ENCODE results near the gene KITLG.
A peak's percentile ranks its signal among the peaks of the same experiment; 100 is the strongest.
"Not testable (repeated sequence)": the region's sequence is repeated elsewhere in the genome, so short reads cannot be mapped to it uniquely, and the experiment has no call there.

Gene KITLG, protein sequence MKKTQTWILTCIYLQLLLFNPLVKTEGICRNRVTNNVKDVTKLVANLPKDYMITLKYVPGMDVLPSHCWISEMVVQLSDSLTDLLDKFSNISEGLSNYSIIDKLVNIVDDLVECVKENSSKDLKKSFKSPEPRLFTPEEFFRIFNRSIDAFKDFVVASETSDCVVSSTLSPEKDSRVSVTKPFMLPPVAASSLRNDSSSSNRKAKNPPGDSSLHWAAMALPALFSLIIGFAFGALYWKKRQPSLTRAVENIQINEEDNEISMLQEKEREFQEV

DNA sequence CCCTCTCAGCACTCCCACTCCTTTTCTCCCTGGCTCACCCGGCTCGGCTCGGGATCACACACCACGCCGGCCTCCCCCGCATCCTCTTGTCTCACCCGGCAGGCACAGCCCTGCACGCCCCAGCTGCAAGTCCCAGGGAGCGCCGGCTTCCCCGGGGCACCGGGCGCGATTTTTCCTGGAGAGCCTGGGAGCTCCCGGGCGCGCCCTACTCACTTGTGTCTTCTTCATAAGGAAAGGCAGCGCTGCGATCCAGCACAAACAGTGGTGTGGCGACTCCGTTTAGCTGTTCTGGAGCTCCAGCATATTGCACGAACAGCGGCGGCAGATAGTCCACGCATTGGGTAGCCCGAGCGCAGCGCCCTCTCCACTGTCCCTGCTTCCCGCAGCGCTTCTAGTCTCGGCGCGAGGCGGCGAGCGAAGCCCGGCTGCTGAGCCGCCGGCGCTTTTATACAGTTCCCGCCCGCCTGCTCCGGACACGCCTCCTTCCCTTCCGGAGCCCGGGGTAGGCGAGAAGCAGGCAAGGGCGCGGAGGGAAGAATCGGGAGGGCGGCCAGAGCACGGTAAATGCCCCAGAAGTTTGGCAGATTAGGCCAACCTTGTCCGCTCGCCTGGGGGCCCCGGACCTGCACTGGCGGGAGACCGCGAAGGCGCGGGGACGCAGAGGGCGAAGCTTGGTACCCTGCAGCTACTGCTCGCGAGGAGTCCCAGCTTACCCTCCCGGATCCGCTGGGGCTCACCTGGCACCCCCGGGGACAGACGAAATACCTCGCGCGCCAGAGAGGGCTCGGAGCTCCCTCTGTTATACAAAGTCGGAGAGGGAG lies at the start of gene KITLG:
Gene KITLG, minus strand, starts transcription at position 421 of the 821 bp plus-strand sequence. Its CDS starts 193 bp downstream, at position 228.
- peak in 1 of 2 donors; percentile 3 for DNase-seq

DNA sequence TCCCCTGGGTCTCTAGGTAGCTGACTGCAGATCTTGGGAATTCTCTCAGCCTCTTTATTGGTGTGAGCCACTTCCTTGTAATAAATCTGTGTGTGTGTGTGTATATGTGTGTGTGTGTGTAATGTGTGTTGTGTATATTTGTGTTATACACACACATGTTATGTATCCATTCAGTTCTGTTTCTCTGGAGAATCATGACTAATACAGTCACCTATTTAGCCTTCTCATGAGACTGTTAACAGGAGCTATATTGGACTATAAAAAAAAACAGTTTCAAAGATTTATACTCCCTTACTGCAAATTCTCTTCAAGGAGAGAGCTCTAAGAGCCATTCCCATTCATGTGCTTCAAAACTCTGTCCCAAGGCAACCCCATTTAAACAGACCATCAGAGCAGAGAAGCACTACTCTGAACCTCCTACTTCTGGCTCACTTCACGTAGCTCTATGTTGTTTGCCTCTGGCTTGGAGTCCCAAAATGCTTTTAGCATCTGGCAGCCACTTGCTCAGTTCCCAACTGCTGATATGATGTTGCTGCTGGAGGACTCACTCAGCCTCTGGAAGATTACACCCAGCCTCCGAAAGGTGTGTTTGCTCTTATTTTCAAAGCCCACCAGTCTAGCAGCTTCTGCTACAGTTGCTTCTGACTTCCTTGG lies 48.7 kb upstream of the KITLG start:
- no peak for DNase-seq

DNA sequence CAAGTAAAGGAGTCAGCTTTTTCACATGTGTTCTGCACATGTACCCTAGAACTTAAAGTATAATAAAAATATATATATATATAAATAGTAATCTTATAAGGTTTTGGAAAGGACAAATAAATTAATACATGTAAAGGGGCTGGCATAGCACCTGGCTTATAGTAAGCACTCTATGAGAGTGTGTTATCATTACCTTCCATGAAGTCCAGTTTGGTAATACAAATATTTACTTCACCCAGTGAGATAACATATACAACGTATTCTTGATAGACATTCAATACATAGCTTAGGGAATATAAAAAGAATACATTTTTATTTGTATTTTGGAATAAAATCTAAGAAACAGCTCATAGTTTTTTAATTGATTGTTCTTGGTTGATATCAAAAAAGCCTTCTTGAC lies 47.8 kb upstream of the KITLG start:
- not testable (repeated sequence) for DNase-seq

DNA sequence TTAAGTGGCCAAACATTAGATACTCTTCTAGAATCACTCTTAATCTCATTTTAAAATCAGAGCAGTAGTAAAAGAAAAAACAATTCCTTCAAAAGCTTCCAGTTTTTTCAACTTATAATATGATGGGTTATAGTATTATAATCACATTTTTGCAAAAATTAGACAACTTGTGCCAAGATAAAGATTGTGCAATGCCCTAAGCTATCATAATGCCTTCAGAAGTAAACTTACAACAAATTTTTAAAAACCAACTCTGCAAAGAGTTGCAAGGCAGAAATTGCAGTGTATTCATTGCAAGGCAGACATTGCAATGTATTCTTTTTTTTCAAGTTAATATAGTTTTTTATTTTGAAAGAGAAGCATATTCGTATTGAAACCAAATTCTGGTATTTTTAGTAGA lies 47.2 kb upstream of the KITLG start:
- no peak for DNase-seq

DNA sequence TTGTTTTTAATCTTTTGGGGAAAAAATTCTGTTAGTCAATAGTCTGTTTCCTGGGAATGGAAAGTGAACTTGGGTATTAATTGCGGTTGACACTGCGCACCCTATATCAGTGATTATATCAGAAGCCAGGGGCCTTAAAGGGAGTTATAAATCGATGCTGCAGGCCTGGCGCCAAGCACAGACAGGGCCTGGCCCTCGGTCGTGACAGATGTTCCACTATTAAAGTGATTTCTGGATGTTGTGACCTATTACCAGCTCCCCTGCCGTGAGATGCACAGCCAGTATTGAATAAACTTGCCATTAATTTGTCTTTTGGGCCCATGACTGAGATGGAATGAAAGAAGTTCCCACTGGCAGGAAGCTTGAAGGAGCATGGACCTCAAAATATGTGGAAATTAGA lies 45.1 kb upstream of the KITLG start:
- no peak for DNase-seq

DNA sequence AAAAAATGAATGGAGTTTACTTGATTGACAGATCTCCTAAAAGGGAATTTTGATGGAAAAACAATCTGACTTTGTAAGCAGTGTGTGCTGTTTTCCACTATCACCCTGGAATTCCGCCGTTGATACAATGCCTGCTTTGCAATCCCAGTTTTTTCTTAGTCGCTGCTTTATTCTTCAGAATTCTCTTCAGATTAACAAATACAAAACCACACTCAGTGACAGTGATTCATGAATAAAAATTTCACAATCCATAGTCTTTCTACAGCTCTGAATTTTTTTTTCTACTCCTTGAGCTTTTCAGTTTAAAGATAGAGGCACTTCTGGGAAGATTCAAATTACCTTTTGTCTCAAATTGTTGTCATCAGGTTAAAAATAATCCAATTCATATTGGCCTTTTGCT lies 44.6 kb upstream of the KITLG start:
- no peak for DNase-seq

DNA sequence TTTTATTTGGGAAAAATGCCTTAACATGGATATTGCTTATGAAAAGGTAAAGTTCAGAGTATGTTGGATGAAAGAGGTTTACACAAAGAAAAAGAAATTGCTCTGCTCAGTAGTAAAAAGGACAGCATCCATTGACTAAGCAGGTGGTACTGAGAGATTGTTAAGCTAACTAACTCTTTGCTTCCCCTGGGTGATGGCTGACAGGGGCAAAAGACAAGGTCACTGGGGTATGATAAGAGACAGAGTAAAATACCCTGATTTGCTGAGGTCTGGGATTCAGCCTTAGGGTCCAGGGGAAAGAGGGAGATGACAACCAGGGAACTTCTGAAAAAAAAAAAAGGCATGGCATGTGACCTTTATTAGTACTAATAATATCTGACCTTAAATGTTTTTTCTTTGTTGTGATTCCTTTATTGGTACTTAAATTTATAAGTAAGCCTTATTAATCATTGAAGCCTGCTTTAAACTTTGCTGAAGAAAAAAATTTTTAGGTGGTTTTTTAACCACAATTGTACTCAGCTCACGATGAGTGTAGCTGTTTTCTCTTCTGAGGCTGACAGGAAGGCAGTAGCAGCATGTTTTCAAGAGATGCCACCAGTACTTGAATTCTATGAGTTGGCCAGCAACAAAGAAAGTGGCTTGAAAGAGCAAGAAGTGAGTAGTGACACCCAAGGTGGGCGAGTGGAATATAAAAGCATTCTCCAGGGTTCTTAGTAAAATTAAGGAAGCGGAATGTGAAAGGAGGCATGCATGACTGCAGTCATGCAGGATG lies 43.7 kb upstream of the KITLG start:
- DNase-seq = no peak

DNA sequence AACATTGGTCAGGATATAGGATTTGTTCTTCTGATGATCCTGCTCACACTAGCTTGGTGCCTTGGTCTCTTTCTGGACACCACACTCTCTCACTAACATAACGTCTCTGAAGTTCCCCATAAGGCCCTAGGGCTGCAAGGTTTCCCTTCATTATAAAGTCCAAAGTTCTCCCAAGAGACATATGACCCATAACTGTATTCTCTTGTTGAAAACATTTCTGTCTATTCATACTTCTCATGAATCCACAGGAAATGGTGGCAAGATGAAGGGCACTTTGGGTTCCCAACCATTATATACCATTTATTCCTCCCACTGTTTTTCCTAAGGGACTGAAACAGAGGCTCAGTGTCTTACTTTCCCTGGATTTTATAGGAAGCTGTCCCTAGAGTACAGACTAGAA lies 37.1 kb upstream of the KITLG start:
- DNase-seq = no peak

DNA sequence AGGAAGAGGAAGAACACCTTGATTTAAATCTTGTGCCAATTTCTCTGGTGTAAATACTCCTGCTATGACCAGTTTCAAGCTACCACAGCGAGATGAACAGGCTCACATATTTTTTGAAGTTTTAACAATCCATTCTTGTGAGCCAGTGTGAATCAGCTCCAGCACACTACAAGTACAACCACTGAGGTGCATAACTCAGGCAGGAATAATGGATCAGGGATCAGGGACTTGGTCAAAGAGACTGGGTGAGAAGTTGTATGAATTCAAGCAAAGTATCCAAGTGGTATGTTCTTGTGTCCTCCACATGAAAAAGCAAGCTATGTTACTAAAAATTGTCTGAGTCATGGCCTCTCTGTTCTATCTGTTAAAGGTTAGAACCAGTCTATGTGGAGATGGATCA lies 35.2 kb upstream of the KITLG start:
- no peak for DNase-seq

DNA sequence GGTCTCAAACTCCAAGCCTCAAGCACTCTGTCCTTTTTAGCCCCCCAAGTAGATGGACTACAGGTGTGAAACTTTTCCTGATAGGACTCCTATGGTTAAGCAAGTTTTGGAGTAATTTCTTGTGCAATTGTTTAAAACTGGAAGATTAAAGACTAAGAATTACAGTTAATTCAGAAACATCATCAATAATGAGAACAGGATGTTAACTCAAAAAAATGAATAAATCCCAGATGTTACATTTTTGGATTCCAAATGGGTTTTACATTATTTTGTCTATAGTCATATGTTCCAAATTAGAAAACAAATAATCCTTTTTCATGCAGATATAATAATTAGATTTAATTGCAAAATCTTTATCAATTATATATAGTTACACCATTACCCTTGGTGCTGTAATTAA lies 24.4 kb upstream of the KITLG start:
- no peak for DNase-seq

DNA sequence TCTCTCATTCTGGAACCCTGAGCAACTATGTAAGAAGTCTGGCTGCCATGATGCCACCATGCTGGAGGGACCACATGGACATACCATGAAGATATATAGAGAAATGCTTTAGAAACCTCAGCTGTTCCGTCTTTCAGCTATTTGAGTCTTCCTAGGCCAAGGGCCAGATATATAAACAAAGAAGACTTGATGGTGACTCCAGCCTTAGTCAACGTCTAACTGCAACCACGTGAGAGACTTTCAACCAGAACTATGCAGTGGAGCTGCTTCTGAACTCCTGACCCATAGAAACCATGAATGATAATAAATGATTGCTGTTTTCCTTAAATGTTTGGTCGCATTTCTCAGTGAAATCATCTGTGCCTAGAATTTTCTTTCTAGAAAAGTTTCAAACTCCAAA lies 20.0 kb upstream of the KITLG start:
- no peak for DNase-seq

DNA sequence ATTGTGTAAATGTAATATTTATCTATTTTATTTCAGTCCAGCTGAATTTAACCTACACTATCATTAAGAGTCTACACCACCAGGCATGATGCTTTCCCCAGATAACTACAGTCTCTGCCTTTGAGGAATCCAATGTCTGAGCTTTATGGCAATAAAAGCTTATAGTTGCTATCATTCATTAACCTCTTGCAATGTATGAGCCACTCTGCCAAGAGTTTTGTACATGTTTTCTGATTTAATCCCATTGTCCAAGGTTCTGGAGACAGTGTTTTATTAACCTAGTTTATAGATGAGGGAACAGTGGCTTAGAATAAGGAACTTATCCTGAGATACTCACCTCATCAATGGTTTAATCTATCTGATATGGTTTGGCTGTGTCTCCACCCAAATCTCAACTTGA lies 17.1 kb upstream of the KITLG start:
- DNase-seq = no peak

DNA sequence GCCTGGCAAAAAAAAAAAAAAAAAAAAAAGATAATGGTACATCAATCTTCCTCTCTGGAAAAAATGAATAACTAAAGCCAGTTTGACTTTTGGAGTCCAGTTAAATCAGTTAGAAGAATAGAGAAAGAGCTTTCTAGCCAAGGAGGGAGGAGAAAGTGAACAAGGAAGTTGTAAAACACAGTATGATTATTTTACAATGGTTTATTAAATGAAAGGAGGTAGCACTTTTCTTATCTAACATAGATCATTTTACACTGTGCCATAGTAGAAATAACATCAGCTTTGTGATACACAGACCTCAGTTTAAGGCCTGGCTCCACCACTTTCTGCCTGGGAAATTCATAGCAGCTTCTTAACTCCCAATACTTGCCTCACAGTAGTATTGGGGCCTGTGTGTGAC lies 15.4 kb upstream of the KITLG start:
- no peak for DNase-seq

DNA sequence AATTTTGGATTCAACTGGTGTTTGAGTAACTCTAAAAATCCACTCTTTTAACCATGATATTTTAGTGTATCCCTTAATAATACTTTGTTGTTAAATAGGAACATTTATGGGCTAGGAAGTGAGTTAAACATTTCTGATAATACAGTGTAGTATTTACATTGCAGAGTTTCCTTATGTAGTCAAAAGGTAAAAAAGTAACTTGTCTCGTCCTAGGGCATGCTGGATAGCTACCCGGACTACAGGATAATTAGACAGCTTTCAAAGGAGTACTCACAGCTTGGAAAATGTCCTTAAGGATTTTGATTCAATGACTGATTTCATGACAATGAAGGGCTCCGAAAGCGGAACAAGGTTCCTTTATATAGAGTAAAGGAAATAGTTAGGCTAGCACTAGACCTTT lies 14.5 kb upstream of the KITLG start:
- no peak for DNase-seq

DNA sequence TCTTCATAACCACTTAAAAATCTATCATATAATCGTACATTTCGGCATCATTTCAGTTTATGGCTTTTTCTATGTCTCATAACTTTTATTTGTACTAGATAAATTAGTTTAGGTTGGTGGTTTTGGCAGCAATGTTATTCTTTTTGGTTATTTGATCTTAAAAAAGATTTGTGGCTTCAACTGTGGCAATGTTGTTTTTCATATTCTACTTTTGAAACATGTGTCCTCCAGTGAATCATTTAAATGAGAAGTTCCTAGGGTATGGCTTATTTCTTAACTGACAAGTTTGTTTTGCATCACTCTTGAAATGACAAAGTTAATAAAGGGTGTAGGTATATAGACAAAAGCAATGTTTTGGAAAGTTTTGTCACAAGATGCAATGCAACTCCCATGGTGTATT lies 11.1 kb upstream of the KITLG start:
- DNase-seq = no peak

DNA sequence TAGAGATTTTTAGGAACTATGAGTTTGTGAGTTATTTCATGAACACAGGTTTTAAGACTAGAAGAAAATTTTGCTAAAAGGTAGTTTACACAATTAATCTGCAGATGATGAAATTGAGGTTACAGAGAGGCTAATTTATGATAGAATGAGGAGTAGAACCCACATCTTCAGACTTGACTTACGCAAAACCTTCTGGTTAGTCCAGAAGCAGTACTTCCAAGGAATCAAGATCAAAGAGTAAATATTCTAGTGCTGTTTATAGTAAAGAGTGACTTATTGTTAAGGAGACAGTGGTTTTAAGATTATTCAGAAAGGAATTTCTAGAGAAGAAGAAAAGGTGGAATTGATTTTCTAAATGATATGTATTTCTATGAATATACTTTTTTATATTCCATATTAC lies 10.6 kb upstream of the KITLG start:
- no peak for DNase-seq

DNA sequence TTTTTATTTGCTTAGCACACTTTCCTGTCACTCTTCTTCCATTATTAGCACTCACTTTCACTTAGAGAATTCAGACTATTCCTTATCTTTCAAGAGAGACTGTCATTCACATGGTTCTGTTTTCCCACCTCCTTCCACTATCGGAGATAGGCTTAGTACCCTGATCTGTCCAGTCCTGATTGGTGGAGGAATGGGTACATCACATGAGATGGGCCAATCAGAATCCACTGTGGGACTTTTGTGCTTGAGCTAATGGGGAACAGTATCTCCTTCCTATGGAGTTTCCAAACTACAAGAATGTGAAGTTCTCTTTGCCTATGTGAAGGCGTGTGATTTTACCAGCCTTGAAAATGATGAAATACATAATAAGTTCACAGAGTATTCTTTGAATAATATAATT lies 4.8 kb upstream of the KITLG start:
- no peak for DNase-seq

DNA sequence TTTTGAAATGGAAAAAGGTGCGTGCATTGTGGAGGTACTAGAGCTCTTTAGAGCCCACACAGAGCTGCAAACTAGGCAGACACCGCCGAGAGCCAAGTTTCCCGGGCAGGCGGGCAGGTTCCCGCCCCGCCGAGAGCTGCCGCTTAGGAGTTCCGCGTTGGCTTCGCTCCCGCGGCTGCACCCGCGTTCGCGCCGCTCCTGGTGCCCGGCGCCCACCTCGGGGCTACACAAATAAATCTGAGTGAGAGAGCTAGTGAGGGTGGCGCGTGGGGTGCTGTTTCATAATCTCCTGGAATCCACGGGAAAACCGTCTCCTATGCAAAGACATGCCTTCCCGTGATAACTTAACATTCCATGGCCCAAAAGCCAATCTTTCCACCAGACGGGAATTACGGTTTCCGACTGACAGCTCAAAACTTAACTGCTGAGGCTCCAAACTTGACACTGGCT lies 645 bp downstream of the KITLG start:
- DNase-seq = no peak

DNA sequence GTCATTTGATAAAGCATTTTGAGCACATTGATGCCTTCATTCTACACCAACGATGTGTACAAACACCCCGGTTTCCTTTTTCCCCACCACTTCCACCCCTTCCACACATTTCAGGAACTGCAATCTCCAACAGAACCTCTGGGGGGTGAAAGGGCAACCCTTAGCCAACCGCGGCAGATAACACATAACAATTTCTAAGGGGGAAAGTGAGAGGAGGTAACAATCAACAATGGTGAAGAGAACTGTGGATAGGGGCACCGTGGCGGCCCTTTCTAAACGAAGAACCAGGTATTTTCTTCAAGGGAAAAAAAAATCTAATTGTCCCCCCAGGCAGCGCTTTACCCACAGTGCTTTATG lies 1.1 kb downstream of the KITLG start:
- DNase-seq = no peak

DNA sequence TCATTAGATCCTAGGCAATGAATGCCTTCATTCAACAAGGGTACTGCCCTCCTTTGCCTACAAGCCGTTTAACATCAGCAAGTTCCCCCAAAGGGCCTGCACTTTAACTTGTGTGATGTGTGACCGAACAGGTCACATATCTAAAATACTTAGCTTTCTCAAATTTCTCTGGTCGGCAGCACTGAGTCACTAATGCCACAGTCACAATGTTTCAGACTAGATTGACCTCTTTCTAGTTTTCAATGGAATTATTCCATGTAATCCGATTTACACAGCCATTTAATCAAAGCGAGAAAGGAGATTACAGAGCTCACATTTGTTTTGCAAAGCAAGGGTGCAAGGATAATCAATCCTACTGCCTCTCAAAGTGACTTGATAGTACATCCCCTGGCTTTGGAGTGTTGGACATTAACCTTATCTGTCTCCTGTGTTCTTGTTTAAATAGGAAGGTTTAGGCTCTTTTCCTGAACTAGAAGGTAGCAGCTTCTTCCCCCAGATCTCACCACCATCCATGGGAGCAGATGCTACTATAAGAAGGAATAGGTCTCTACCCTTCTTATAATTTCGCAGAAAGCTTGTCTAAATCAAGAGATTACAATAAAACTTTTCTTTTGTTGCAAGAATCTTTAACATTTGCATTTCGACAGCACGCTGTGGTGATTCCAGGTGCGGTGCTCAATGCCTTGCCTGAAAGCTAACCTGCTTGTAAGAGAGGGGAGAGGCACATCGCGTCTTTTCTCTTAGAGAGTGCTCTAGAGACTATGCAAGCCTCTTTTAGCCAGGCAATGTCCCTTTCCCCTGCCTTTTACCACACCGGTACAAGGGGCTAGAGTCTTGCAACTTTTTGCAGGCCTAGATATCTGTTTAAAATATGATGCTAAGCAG lies 1.8 kb downstream of the KITLG start:
- no peak for DNase-seq

DNA sequence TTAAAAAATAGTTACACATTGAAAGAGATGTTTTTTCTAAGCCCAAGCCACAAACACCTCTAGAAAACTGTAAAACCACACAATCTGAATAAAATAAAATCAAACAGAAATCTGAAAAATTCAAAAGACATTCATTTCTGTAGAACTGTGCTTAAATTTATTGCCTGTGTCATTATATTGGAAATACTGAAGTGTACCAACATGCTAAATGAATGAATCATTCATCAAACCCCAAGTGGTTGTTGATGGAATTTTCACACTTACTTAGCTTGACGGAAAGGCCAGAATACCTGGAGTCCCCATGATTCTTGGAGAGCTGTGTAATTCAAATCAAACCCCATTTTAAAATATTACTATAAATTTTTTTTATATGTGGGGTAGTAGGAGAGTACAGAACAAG lies 2.7 kb downstream of the KITLG start:
- no peak for DNase-seq

DNA sequence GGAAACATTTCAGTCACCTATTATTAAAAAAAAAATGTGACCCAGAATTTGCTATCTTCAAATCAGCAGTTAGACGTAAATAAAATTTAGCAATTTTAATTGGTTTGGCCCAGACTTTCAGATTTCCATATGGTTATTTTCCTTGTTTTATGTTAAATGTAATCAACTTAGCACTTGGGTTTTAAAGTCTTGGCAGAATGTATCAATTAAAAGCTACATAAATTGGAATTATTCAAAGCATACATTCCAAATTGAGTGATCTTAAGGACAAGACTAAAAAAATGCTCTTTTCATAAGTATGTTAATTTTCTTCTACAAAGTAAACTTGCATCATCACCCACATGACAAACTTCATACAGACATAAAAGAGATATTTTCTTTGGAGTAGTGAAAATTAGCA lies 3.4 kb downstream of the KITLG start:
- DNase-seq = no peak

Data from CD4-positive, alpha-beta T cell treated with Interferon alpha-2 for 1 hour (primary cell).